Measurements from ENCODE around the gene CHEK1. TPM values are rescaled to one million over a fixed set of nuclear protein-coding genes. Genes with fewer than 3 reads are reported as not detected.

The CHEK1 gene
- total RNA-seq, 2 experiments from 2014 or later: 134 to 139 TPM

- intact Hi-C loops (cut with micrococcal nuclease): no loop called here
- no peak for TF ChIP-seq CTCF (IDR thresholded peaks at IDR 0.05)
Measured at GRCh38 chr11:125662689-125663088, 37.7 kb downstream of the CHEK1 start.

GRCh38 chr11:125663910-125664309 is 38.9 kb downstream of the CHEK1 start:
- ATAC-seq: no peak
- ChIA-PET CTCF (no interaction called here), POLR2A (no interaction called here)
- Mint-ChIP-seq H3K27me3 (no peaks in the 10 kb centered on the region), H3K36me3 (ENCODE audit: low read depth) (peaks cover 68% of the 10 kb centered on the region), H3K9me3 (peaks cover 4% of the 10 kb centered on the region), H3K27ac (no peak overlapping the region), H3K4me3 (no peak overlapping the region), H3K4me1 (ENCODE audit: low read depth) (peaks cover 8% of the 10 kb centered on the region)
- TF ChIP-seq CTCF (IDR thresholded peaks at IDR 0.05): no peak
- DNase-seq: no peak
- intact Hi-C loops (cut with micrococcal nuclease): no loop called here

More at GRCh38 chr11:125662689-125663088, 37.7 kb downstream of the CHEK1 start:
- ChIA-PET CTCF (no interaction called here), POLR2A (no interaction called here)
- Mint-ChIP-seq H3K27ac (no peak overlapping the region), H3K27me3 (no peaks in the 10 kb centered on the region), H3K9me3 (peaks cover 4% of the 10 kb centered on the region), H3K4me1 (ENCODE audit: low read depth) (peaks cover 8% of the 10 kb centered on the region), H3K36me3 (ENCODE audit: low read depth) (peaks cover 70% of the 10 kb centered on the region), H3K4me3 (no peak overlapping the region)
- ATAC-seq: no peak
- no peak for DNase-seq

GRCh38 chr11:125667151-125667550 is 42.2 kb downstream of the CHEK1 start:
- no peak for DNase-seq
- no peak for TF ChIP-seq CTCF (IDR thresholded peaks at IDR 0.05)
- H3K36me3 Mint-ChIP-seq (ENCODE audit: low read depth): peaks cover 74% of the 10 kb centered on the region
- no peak overlapping the region for H3K4me3 Mint-ChIP-seq
- H3K9me3 Mint-ChIP-seq: peaks cover 4% of the 10 kb centered on the region
- ChIA-PET POLR2A (no interaction called here), CTCF (no interaction called here)
- H3K27ac Mint-ChIP-seq: no peak overlapping the region
- ATAC-seq: no peak
- H3K27me3 Mint-ChIP-seq: no peaks in the 10 kb centered on the region
- H3K4me1 Mint-ChIP-seq (ENCODE audit: low read depth): peaks cover 8% of the 10 kb centered on the region
- intact Hi-C loops (cut with micrococcal nuclease): no loop called here

GRCh38 chr11:125670172-125670571 is 45.2 kb downstream of the CHEK1 start:
- TF ChIP-seq CTCF (IDR thresholded peaks at IDR 0.05): no peak
- no peak overlapping the region for H3K4me3 Mint-ChIP-seq
- peaks cover 4% of the 10 kb centered on the region for H3K9me3 Mint-ChIP-seq
- no peak for DNase-seq
- no peaks in the 10 kb centered on the region for H3K27me3 Mint-ChIP-seq
- no peak overlapping the region for H3K27ac Mint-ChIP-seq
- no peak for ATAC-seq
- ChIA-PET CTCF (no interaction called here), POLR2A (interaction anchor here (1.0 kb wide), 1 partner anchor 10 kb away, joined by 3 read pairs; the partner anchor contains the start of gene ACRV1)
- H3K4me1 Mint-ChIP-seq (ENCODE audit: low read depth): no peaks in the 10 kb centered on the region
- intact Hi-C loops (cut with micrococcal nuclease): no loop called here
- H3K36me3 Mint-ChIP-seq (ENCODE audit: low read depth): peaks cover 49% of the 10 kb centered on the region

GRCh38 chr11:125671561-125671960 is 46.6 kb downstream of the CHEK1 start:
- H3K27ac Mint-ChIP-seq: no peak overlapping the region
- ChIA-PET CTCF (no interaction called here), POLR2A (interaction anchor here (0.7 kb wide), 1 partner anchor 15 kb away, joined by 3 read pairs; no protein-coding TSS in a partner anchor)
- TF ChIP-seq CTCF (IDR thresholded peaks at IDR 0.05): no peak
- H3K36me3 Mint-ChIP-seq (ENCODE audit: low read depth): peaks cover 44% of the 10 kb centered on the region
- intact Hi-C loops (cut with micrococcal nuclease): no loop called here
- H3K4me1 Mint-ChIP-seq (ENCODE audit: low read depth): no peaks in the 10 kb centered on the region
- DNase-seq (no peak), ATAC-seq (no peak)
- no peak overlapping the region for H3K4me3 Mint-ChIP-seq
- H3K27me3 Mint-ChIP-seq: no peaks in the 10 kb centered on the region
- peaks cover 4% of the 10 kb centered on the region for H3K9me3 Mint-ChIP-seq

Measured in activated CD8-positive, alpha-beta T cell treated with anti-CD3 and anti-CD28 coated beads for 36 hours (primary cell).